Measurements from ENCODE around the gene RIT1.
"Not testable (repeated sequence)": the region's sequence is repeated elsewhere in the genome, so short reads cannot be mapped to it uniquely, and the experiment has no call there.

Gene RIT1

DNA sequence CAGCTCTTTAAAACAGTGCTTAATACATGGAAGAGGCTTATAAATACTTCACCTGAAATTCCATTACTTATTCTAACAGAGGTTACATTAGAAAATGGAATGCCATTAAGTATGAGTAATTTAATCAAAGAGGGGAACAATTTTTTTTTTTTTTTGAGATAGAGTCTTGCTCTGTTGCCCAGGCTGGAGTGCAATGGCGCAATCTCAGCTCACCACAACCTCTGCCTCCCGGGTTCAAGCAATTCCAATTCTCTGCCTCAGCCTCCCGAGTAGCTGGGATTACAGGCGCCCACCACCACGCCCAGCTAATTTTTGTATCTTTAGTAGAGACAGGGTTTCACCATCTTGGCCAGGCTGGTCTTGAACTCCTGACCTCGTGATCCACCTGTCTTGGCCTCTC, 15.5 kb downstream of the RIT1 start:
- H3K9me3 Mint-ChIP-seq; H3K27ac Mint-ChIP-seq; H3K4me3 Mint-ChIP-seq; H3K27me3 Mint-ChIP-seq (ENCODE audit: low read depth); DNase-seq (ENCODE audit: low spot score): not testable (repeated sequence)
- Mint-ChIP-seq H3K36me3 (ENCODE audit: low read depth) (peaks cover 27% of the 10 kb centered on the region), H3K4me1 (ENCODE audit: low read depth) (peaks cover 10% of the 10 kb centered on the region)

DNA sequence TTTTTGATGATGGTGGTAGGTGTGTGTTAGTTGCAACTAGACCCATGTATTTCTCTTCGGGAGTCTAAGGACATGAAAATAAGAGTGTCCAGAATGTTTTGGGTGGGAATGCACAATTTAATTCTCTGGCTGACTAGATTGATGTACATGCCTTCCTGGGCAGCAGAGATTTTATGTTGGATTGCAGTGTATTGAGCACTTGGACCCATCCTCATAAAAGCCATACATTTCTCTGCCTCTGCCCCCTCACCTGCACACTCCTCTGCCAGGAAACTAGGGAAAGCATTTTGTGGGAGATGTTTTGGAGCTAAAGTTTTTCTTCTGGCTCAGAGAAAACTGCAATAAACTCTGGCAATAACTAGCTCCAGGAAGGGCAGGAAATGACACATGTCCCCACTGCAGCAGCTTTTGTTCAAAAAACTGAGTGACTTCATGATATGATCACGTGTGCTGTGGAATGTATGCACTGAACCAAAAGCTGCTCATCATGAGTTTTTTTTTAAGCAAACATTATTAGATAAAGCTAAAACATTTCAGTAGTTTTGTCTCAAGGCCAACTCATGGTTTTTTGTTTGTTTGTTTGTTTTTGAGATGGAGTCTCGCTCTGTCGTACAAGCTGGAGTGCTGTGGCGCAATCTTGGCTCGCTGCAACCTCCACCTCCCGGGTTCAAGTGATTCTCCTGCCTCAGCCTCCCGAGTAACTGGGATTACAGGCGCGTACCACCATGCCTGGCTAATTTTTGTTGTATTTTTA, 17.6 kb downstream of the RIT1 start:
- no peaks in the 10 kb centered on the region for H3K9me3 Mint-ChIP-seq
- H3K4me3 Mint-ChIP-seq = peak overlapping the region; percentile 12
- peak overlapping the region; percentile 29 for H3K27ac Mint-ChIP-seq
- no peaks in the 10 kb centered on the region for H3K27me3 Mint-ChIP-seq (ENCODE audit: low read depth)
- H3K36me3 Mint-ChIP-seq (ENCODE audit: low read depth) = peaks cover 10% of the 10 kb centered on the region
- peak; percentile 14 for DNase-seq (ENCODE audit: low spot score)
- peaks cover 10% of the 10 kb centered on the region for H3K4me1 Mint-ChIP-seq (ENCODE audit: low read depth)

DNA sequence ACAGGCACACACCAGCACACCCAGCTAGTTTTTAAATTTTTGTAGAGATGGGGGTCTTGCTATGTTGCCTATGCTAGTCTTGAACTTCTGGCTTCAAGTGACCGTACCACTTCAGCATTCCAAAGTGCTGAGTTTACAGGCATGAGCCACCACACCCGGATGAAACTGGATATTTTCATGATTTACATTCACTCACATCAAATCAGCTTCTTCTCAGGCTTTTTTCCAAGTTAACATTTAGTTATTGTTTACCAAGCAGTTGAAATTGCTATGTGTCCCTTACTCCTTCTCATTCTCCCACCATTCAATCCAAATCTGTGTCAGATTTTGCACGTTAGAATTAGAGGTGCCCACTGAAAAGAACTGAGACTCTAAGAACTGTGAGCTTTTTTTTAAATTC, 18.4 kb downstream of the RIT1 start:
- no peaks in the 10 kb centered on the region for H3K9me3 Mint-ChIP-seq
- peaks cover 8% of the 10 kb centered on the region for H3K36me3 Mint-ChIP-seq (ENCODE audit: low read depth)
- peak overlapping the region; percentile 29 for H3K27ac Mint-ChIP-seq
- no peaks in the 10 kb centered on the region for H3K27me3 Mint-ChIP-seq (ENCODE audit: low read depth)
- no peak for DNase-seq (ENCODE audit: low spot score)
- peak overlapping the region; percentile 12 for H3K4me3 Mint-ChIP-seq
- H3K4me1 Mint-ChIP-seq (ENCODE audit: low read depth) = peaks cover 10% of the 10 kb centered on the region

DNA sequence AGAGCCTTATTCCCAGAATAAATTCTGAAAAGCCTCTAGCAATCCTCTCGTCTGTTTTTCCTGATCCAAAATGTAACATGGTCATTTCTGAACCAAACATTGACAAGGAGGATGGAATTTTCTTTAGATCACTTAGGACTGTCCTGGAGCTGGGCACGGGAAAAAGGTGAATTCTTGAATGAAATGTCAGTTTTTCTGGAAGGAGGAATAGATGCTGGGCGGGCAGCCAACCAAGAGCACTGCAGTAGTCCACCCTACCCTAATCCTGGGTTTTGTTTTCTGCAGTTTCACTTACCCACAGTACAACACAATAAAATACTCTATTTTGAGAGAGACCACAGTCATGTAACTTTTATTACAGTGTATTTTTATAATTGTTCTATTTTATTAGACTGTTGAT, 20.9 kb downstream of the RIT1 start:
- Mint-ChIP-seq H3K27ac (no peak overlapping the region), H3K4me1 (ENCODE audit: low read depth) (peaks cover 10% of the 10 kb centered on the region), H3K4me3 (no peak overlapping the region)

DNA sequence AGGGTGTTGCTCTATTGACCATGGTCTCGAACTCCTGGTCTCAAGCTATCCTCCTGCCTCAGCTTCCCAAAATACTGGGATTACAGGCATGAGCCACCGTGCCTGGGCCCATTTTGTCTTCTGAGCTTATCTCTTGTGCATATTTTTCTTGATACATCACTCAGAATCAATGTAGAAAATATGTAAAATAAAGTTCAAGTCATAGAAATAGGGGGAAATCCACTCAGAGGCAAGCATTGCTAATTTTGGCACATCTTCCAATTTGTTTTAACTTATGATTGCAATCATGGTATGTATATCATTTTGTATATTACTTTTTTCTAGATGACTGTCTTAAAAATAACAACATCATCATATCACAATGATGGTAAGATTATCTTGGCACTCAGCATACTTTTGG, 21.6 kb downstream of the RIT1 start:
- no peak for DNase-seq (ENCODE audit: low spot score)
- Mint-ChIP-seq H3K27me3 (ENCODE audit: low read depth) (no peaks in the 10 kb centered on the region), H3K4me1 (ENCODE audit: low read depth) (peaks cover 10% of the 10 kb centered on the region), H3K27ac (no peak overlapping the region), H3K36me3 (ENCODE audit: low read depth) (no peaks in the 10 kb centered on the region), H3K9me3 (no peaks in the 10 kb centered on the region), H3K4me3 (no peak overlapping the region)

More for the DNA sequence above, 20.9 kb downstream of the RIT1 start:
- H3K36me3 Mint-ChIP-seq (ENCODE audit: low read depth) = no peaks in the 10 kb centered on the region
- no peak for DNase-seq (ENCODE audit: low spot score)
- no peaks in the 10 kb centered on the region for H3K9me3 Mint-ChIP-seq
- H3K27me3 Mint-ChIP-seq (ENCODE audit: low read depth) = no peaks in the 10 kb centered on the region

DNA sequence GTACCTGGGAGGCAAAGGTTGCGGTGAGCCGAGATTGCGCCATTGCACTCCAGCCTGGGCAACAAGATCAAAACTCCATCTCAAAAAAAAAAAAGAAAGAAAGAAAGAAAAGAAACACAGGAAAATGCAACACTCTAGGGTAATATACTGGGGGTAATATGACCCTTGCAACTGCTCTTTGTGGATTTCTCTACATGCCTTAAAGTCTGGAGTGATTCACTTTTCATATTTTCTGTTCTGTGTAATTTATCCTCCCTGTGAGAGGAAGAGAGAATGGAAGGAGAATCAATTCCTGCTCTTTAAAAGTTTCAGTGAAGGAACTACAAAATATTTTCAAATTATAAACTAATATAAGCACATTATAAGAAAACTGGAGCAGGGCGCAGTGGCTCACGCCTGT, 22.7 kb downstream of the RIT1 start:
- Mint-ChIP-seq H3K9me3 (no peaks in the 10 kb centered on the region), H3K27me3 (ENCODE audit: low read depth) (no peaks in the 10 kb centered on the region), H3K27ac (no peak overlapping the region), H3K4me1 (ENCODE audit: low read depth) (peaks cover 6% of the 10 kb centered on the region), H3K4me3 (no peak overlapping the region), H3K36me3 (ENCODE audit: low read depth) (peaks cover 2% of the 10 kb centered on the region)
- no peak for DNase-seq (ENCODE audit: low spot score)

DNA sequence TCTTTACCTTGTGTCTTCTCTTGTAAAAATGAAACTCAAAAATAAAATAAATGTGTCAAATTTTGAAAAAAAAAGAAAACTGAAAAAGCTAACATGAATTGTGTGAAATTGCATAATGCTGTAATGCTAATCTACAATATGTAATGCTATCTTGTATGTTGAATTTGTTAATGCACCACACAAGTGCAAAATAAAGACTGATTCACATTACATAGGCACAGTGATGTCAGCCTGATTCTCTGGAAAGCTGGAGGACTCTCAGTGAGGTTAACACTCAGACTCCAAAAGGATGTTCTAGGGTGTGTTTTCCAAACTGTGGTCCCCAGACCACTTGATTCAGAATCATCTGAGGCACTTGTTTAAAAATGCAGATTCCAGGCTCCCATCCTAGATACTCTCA, 26.2 kb downstream of the RIT1 start:
- Mint-ChIP-seq H3K4me1 (ENCODE audit: low read depth) (no peaks in the 10 kb centered on the region), H3K9me3 (no peaks in the 10 kb centered on the region), H3K4me3 (no peak overlapping the region), H3K36me3 (ENCODE audit: low read depth) (peaks cover 10% of the 10 kb centered on the region), H3K27me3 (ENCODE audit: low read depth) (no peaks in the 10 kb centered on the region), H3K27ac (no peak overlapping the region)
- no peak for DNase-seq (ENCODE audit: low spot score)

DNA sequence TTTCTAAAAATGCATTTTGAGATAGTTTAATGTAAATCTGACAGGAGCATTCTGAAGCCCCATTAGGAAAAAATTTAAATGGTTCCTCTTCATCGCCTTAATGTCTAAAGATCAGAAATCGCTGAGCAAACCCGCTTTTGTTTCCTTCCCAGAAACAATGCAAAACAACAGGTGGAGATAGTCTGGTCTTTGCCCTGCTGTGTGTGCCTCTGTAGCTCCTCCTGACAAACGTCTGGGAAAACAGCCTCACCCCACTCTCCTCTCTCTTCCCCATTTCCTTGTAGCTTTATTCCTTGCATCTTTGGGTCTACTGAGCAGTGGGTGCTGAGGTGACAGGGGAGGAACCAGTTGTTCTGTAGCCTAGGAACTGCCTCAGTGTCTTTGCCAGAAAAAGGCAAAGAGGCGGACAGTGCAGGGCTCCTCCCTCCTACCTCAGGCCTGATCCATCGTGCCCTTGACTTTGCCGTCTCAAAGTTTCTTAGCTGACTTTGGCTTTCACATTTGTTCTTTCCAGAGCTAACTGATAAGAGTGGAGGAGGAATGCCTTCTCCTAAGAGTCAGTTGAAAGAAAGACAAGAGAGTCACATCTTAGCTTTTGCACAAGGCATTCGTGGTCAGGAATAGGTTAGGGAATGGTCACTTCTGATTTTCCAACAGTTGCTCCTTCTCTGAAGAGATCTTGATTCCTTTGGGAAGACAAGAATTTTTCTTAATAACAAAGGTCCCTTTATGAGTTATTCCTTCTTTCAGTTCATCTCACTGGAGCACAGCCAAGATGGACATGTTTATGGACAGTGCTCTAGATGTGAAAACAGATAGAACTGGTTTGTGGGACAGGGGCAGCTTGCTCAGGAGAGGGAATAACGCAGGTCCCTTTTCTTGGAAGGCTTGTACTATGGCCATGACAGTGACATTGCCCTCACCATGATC, 26.9 kb downstream of the RIT1 start:
- no peak overlapping the region for H3K4me3 Mint-ChIP-seq
- H3K9me3 Mint-ChIP-seq = no peaks in the 10 kb centered on the region
- H3K27ac Mint-ChIP-seq = no peak overlapping the region
- no peaks in the 10 kb centered on the region for H3K4me1 Mint-ChIP-seq (ENCODE audit: low read depth)
- DNase-seq (ENCODE audit: low spot score) = no peak
- peaks cover 10% of the 10 kb centered on the region for H3K36me3 Mint-ChIP-seq (ENCODE audit: low read depth)
- no peaks in the 10 kb centered on the region for H3K27me3 Mint-ChIP-seq (ENCODE audit: low read depth)

DNA sequence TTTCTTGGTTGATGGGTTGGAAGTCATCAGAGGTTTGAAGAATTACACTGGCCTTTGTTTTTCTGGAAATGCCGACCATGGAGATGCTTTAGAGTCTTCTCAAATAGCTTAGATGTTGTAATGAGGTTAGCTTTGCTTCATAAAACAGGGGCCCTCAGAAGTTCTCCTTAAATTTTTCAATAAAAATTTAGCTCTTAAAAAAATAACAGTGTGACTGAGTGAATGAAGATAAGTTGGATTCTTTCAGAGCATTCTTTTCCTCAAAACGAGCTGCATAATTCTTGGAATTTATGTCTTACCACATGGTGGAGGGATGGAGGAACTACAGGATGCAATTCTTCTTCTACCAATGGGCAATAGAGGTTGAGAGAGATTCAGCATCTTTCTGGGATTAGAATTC, 28.4 kb downstream of the RIT1 start:
- no peak for DNase-seq (ENCODE audit: low spot score)
- no peaks in the 10 kb centered on the region for H3K4me1 Mint-ChIP-seq (ENCODE audit: low read depth)
- H3K4me3 Mint-ChIP-seq = no peak overlapping the region
- no peaks in the 10 kb centered on the region for H3K27me3 Mint-ChIP-seq (ENCODE audit: low read depth)
- no peaks in the 10 kb centered on the region for H3K9me3 Mint-ChIP-seq
- peaks cover 12% of the 10 kb centered on the region for H3K36me3 Mint-ChIP-seq (ENCODE audit: low read depth)
- H3K27ac Mint-ChIP-seq = no peak overlapping the region

DNA sequence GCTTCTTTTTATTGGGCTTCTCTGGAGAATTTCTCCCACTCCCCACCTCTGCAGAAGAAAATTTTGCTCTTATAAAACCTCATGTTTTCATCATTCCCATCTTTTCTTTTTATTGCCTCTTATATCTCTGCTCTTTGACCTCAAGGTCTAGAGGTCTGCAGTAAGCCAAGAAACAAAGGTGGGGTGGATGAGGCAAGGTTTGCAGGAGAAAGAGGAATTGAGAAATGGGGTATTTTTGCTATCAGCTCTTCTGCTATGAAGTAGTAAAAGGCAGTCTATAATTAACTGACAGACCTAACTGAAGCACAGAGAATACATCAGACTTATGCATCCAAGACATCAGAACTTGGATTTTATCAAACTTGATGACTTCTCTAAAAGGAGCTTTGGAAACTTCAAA, 28.9 kb downstream of the RIT1 start:
- H3K4me1 Mint-ChIP-seq (ENCODE audit: low read depth) = no peaks in the 10 kb centered on the region
- peaks cover 12% of the 10 kb centered on the region for H3K36me3 Mint-ChIP-seq (ENCODE audit: low read depth)
- H3K27ac Mint-ChIP-seq = no peak overlapping the region
- no peaks in the 10 kb centered on the region for H3K27me3 Mint-ChIP-seq (ENCODE audit: low read depth)
- H3K4me3 Mint-ChIP-seq = no peak overlapping the region
- no peak for DNase-seq (ENCODE audit: low spot score)
- H3K9me3 Mint-ChIP-seq = no peaks in the 10 kb centered on the region

DNA sequence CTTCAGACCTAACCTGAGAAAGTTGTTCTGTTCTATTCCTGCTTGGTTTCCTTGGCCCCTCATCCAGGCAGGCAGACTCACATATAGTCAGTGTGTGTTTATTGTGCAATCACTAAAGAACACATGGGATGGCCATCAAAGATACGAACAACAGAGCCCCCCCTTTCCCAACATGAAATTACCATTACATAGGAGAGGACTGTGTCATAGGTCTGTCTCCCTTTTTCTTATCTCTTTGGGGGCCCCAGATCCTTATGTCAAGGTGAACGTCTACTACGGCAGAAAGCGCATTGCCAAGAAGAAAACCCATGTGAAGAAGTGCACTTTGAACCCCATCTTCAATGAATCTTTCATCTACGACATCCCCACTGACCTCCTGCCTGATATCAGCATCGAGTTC, 30.2 kb downstream of the RIT1 start:
- no peaks in the 10 kb centered on the region for H3K27me3 Mint-ChIP-seq (ENCODE audit: low read depth)
- H3K36me3 Mint-ChIP-seq (ENCODE audit: low read depth) = peaks cover 13% of the 10 kb centered on the region
- DNase-seq (ENCODE audit: low spot score) = no peak
- no peak overlapping the region for H3K27ac Mint-ChIP-seq
- no peak overlapping the region for H3K4me3 Mint-ChIP-seq
- no peaks in the 10 kb centered on the region for H3K9me3 Mint-ChIP-seq
- H3K4me1 Mint-ChIP-seq (ENCODE audit: low read depth) = no peaks in the 10 kb centered on the region

DNA sequence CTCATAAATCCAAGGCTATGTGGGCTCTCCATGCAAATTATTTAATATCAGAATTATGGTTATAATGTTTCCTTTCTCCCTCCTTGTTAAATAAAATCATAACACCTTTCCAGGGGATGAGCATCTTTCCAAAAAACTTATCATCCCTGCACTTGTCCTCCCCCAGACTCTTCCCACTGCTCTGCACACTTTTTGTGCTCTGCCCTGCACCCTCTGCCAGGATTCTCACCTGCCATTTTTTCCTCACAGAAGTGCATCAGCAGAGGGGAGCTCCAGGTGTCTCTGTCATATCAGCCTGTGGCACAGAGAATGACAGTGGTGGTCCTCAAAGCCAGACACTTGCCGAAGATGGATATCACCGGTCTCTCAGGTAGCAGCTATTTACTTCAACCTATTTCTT, 30.9 kb downstream of the RIT1 start:
- H3K4me1 Mint-ChIP-seq (ENCODE audit: low read depth) = no peaks in the 10 kb centered on the region
- no peaks in the 10 kb centered on the region for H3K27me3 Mint-ChIP-seq (ENCODE audit: low read depth)
- H3K4me3 Mint-ChIP-seq = no peak overlapping the region
- H3K9me3 Mint-ChIP-seq = no peaks in the 10 kb centered on the region
- H3K27ac Mint-ChIP-seq = no peak overlapping the region
- H3K36me3 Mint-ChIP-seq (ENCODE audit: low read depth) = peaks cover 15% of the 10 kb centered on the region
- no peak for DNase-seq (ENCODE audit: low spot score)

DNA sequence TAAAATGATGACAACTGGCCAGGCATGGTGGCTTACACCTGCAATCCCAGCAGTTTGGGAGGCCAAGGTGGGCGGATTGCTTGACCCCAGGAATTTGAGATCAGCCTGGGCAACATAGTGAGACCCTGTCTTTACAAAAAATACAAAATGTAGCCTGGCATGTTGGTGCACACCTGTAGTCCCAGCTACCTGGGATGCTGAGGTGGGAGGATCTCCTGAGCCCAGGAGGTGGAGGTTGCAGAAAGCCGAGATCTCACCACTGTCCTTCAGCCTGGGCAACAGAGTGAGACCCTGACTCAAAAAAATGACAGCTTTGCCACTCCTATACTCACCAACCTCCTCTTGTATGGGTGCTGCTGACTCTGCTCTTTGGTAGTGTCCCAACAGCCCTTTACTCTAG, 33.2 kb downstream of the RIT1 start:
- no peaks in the 10 kb centered on the region for H3K4me1 Mint-ChIP-seq (ENCODE audit: low read depth)
- no peaks in the 10 kb centered on the region for H3K9me3 Mint-ChIP-seq
- no peaks in the 10 kb centered on the region for H3K27me3 Mint-ChIP-seq (ENCODE audit: low read depth)
- no peak overlapping the region for H3K4me3 Mint-ChIP-seq
- no peak for DNase-seq (ENCODE audit: low spot score)
- H3K36me3 Mint-ChIP-seq (ENCODE audit: low read depth) = peaks cover 13% of the 10 kb centered on the region
- H3K27ac Mint-ChIP-seq = no peak overlapping the region

DNA sequence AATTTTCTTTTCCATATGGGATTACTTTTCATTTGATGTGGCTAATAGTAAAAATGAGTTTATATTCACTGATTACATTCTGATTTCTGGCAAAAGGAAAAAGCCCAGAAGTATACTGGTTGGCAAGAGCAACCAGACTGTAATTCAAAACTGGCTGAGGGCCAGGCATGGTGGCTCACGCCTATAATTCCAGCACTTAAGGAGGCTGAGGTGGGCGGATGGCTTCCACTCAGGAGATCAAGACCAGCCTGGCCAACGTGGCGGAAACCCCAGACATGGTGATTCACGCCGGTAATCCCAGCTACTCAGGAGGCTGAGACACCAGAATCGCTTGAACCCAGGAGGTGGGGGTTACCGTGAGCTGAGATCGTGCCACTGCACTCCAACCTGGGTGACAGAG, 37.3 kb downstream of the RIT1 start:
- H3K4me1 Mint-ChIP-seq (ENCODE audit: low read depth) = peaks cover 1% of the 10 kb centered on the region
- no peaks in the 10 kb centered on the region for H3K9me3 Mint-ChIP-seq
- DNase-seq (ENCODE audit: low spot score) = no peak
- no peaks in the 10 kb centered on the region for H3K27me3 Mint-ChIP-seq (ENCODE audit: low read depth)
- peaks cover 5% of the 10 kb centered on the region for H3K36me3 Mint-ChIP-seq (ENCODE audit: low read depth)
- no peak overlapping the region for H3K27ac Mint-ChIP-seq
- H3K4me3 Mint-ChIP-seq = no peak overlapping the region
